Glutamatergic neuron (in vitro differentiated cells): ENCODE data around the gene CD96. TPM values are rescaled to one million over a fixed set of nuclear protein-coding genes. Genes with fewer than 3 reads are reported as not detected.

Experiments used
- DNase-seq: peaks from one replicate; pipeline ENCODE4 v3.0.0; 2022
- H3K27ac Mint-ChIP-seq: one replicate; pipeline ENCODE4 v1.8.0; 2020; ENCODE audit warnings: mild to moderate bottlenecking, mixed read lengths, inconsistent platforms; ENCODE audit not compliant: unreplicated experiment
- H3K27me3 Mint-ChIP-seq: one replicate; pipeline ENCODE4 v1.8.0; 2020; ENCODE audit warnings: mild to moderate bottlenecking, moderate library complexity, mixed read lengths, inconsistent platforms; ENCODE audit not compliant: unreplicated experiment
- H3K36me3 Mint-ChIP-seq: one replicate; pipeline ENCODE4 v1.8.0; 2020; ENCODE audit warnings: mild to moderate bottlenecking, mixed read lengths, inconsistent platforms; ENCODE audit not compliant: unreplicated experiment
- H3K4me1 Mint-ChIP-seq: one replicate; pipeline ENCODE4 v1.8.0; 2020; ENCODE audit warnings: mild to moderate bottlenecking, low read depth, mixed read lengths, inconsistent platforms; ENCODE audit not compliant: unreplicated experiment
- H3K4me3 Mint-ChIP-seq: one replicate; pipeline ENCODE4 v1.8.0; 2020; ENCODE audit warnings: mild to moderate bottlenecking, mixed read lengths, inconsistent platforms; ENCODE audit not compliant: unreplicated experiment
- H3K9me3 Mint-ChIP-seq: one replicate; pipeline ENCODE4 v1.8.0; 2020; ENCODE audit warnings: mild to moderate bottlenecking, moderate library complexity, mixed read lengths, inconsistent platforms; ENCODE audit not compliant: unreplicated experiment
- total RNA-seq: library from RNA; stranded (reverse); fragmentation: NEBNext Ultra II Directional; extraction: Animal tissue kit (Norgen Biotek cat#: 25700); gene quantifications from one replicate; pipeline ENCODE4 v1.2.1, GENCODE V29; 2021; ENCODE audit not compliant: unreplicated experiment
- TF ChIP-seq, protein P1 (sequence below): fragments of 200-600 bp; sonication (generic); IDR thresholded peaks from one replicate; pipeline ENCODE4 v1.5.0; 2021; ENCODE audit not compliant: partially characterized antibody, unreplicated experiment

CD96 gene
- total RNA-seq, 1 donor from 2014 or later = not detected

DNA sequence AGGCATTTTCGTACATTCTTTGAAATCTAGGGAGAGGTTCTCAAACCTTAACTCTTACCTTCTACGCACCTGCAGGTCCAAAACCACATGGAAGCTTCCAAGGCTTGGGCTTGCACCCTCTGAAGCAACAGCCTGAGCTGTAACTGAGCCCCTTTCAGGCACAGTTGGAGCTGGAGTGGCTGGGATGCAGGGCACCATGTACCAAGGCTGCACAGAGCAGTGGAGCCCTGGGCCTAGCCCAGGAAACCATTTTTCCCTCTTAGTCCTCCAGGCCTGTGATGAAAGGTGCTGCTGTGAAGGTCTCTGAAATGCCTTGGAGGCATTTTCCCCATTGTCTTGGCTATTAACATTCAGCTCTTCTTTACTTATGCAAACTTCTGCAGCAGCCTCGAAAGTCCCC, 120.0 kb downstream of the CD96 start:
- peaks cover 4% of the 10 kb centered on the region for H3K9me3 Mint-ChIP-seq
- no peak overlapping the region for H3K4me3 Mint-ChIP-seq
- TF ChIP-seq, protein P1, sequence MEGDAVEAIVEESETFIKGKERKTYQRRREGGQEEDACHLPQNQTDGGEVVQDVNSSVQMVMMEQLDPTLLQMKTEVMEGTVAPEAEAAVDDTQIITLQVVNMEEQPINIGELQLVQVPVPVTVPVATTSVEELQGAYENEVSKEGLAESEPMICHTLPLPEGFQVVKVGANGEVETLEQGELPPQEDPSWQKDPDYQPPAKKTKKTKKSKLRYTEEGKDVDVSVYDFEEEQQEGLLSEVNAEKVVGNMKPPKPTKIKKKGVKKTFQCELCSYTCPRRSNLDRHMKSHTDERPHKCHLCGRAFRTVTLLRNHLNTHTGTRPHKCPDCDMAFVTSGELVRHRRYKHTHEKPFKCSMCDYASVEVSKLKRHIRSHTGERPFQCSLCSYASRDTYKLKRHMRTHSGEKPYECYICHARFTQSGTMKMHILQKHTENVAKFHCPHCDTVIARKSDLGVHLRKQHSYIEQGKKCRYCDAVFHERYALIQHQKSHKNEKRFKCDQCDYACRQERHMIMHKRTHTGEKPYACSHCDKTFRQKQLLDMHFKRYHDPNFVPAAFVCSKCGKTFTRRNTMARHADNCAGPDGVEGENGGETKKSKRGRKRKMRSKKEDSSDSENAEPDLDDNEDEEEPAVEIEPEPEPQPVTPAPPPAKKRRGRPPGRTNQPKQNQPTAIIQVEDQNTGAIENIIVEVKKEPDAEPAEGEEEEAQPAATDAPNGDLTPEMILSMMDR = no peak
- H3K4me1 Mint-ChIP-seq = no peaks in the 10 kb centered on the region
- H3K36me3 Mint-ChIP-seq = peaks cover 23% of the 10 kb centered on the region
- no peak for DNase-seq
- H3K27ac Mint-ChIP-seq = no peak overlapping the region
- H3K27me3 Mint-ChIP-seq = no peaks in the 10 kb centered on the region

DNA sequence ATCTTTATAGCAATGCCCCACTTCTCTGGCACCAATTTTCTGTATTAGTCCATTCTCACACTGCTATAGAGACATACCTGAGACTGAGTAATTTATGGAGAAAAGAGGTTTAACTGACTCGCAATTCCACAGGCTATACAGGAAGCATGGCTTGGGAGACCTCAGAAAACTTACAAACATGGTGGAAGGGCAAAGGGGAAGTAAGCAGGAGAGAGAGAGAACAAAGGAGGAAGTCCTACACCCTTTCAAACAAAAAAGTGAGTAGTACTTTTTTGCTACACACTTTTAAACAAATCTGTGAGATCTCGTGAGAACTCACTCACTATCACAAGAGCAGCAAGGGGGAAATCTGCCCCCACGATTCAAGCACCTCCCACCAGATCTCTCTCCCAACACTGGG, 120.9 kb downstream of the CD96 start:
- Mint-ChIP-seq H3K9me3 (peaks cover 4% of the 10 kb centered on the region), H3K27ac (no peak overlapping the region), H3K27me3 (no peaks in the 10 kb centered on the region), H3K4me3 (no peak overlapping the region), H3K36me3 (peaks cover 23% of the 10 kb centered on the region), H3K4me1 (no peaks in the 10 kb centered on the region)
- TF ChIP-seq, protein P1 = no peak
- DNase-seq = no peak

DNA sequence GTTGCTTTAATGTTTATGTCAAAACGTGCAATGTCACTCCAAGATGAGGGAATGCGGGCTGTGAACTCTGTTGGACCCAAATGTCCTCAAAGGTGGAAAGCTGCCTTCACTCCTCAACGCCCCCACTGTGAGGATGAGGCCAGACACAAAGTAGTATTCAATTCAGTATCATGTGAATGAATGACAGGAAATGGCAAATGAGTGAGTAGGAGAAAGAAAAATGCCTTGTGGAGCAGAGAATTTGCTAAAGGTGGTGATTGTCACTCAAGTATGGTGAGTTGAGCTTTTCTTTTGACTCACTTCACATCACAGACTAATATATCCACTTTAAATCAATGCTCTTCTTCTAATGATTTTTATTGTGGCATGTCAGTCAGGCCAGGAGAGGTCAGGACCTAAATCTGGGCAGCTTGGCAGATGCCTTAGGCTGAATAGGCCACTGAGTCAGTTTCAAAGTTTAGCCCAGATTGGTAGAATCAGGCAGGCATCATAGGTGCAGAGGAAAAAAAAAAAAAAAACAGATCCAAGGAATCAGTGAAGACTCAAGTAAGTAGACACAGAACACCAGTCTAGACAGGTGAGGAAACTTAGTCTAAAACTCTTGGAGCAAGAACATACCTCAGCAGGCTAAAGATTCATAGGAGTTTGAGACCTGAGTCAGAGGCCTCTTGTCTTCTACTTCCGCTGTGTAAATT, 124.2 kb downstream of the CD96 start:
- Mint-ChIP-seq H3K9me3 (peaks cover 2% of the 10 kb centered on the region), H3K27ac (no peak overlapping the region), H3K4me3 (no peak overlapping the region), H3K27me3 (no peaks in the 10 kb centered on the region), H3K4me1 (no peaks in the 10 kb centered on the region), H3K36me3 (peaks cover 18% of the 10 kb centered on the region)
- TF ChIP-seq, protein P1 = no peak
- no peak for DNase-seq

DNA sequence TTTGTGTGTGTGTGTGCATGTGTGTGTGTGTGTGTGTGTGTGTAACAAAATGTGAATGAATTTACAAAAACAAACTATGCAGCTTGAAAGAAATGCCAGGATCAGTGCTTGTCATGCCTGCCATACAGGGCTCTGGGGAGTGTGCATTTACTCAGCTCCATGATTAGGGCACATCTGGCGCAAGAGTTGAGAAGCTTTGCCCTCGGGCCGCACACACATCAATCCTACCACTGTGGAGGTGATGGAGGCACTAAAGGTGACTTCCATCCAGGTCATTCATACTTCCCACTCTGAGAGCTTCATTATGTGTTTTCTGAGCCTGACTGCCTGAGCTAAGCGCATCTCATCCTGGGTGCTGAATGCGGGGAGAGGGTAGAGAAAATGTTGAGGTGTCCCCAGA, 125.2 kb downstream of the CD96 start:
- TF ChIP-seq, protein P1 = no peak
- H3K4me1 Mint-ChIP-seq = no peaks in the 10 kb centered on the region
- no peak overlapping the region for H3K4me3 Mint-ChIP-seq
- no peaks in the 10 kb centered on the region for H3K27me3 Mint-ChIP-seq
- no peaks in the 10 kb centered on the region for H3K9me3 Mint-ChIP-seq
- no peak overlapping the region for H3K27ac Mint-ChIP-seq
- peaks cover 13% of the 10 kb centered on the region for H3K36me3 Mint-ChIP-seq
- DNase-seq = no peak

DNA sequence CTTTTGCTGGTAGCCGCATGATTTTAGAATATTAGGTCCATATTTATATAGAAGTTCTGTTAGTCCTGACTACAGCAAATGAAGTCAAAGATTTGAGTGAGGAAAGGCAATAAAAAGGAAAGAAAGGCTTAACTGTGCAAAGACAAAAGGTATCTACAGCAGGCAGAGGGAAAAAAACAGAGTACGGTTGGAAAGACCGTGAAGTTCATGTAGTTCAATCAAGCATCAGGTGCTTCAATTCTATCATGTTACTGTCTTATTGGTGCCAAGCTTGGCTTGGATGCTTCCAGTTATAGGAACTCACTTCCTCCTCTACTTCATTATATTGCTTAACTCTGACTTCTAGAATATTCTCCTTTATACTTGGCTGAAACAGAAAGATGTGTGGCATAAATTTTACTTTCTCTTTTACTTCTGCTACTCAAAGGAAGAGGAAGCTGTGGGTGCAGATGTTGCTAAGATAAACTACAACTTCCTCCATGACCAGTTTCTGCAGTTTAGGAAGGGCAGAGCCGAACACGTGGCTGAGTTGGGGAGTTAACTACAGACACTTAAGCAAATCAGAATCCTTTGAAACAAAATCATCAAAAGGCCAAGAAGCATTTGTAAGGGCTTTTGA, 125.7 kb downstream of the CD96 start:
- Mint-ChIP-seq H3K36me3 (peaks cover 8% of the 10 kb centered on the region), H3K27me3 (no peaks in the 10 kb centered on the region), H3K9me3 (no peaks in the 10 kb centered on the region), H3K4me3 (no peak overlapping the region), H3K4me1 (no peaks in the 10 kb centered on the region), H3K27ac (no peak overlapping the region)
- no peak for DNase-seq
- TF ChIP-seq, protein P1 = no peak
